Mesothelial cell of epicardium (in vitro differentiated cells): Measurements from ENCODE around the gene CCDC69. TPM values are rescaled to one million over a fixed set of nuclear protein-coding genes. Genes with fewer than 3 reads are reported as not detected.
"Not testable (repeated sequence)": the region's sequence is repeated elsewhere in the genome, so short reads cannot be mapped to it uniquely, and the experiment has no call there.

Experiments used
- DNase-seq, 2 experiments: peaks; one replicate each; pipeline ENCODE4 v3.0.0; 2021; ENCODE audit warnings: low spot score in 2 of 2; ENCODE audit not compliant: unreplicated experiment in 2 of 2
- H3K27ac Mint-ChIP-seq: 2 replicates; pipeline ENCODE4 v1.8.0; 2021; ENCODE audit warnings: mixed read lengths
- H3K27me3 Mint-ChIP-seq: 2 replicates; pipeline ENCODE4 v1.8.0; 2021; ENCODE audit warnings: low read depth, mixed read lengths
- H3K36me3 Mint-ChIP-seq: 2 replicates; pipeline ENCODE4 v1.8.0; 2021; ENCODE audit warnings: mixed read lengths
- H3K4me1 Mint-ChIP-seq: 2 replicates; pipeline ENCODE4 v1.8.0; 2021; ENCODE audit warnings: mixed read lengths
- H3K4me3 Mint-ChIP-seq: 2 replicates; pipeline ENCODE4 v1.8.0; 2021; ENCODE audit warnings: mild to moderate bottlenecking, moderate library complexity, mixed read lengths
- H3K9me3 Mint-ChIP-seq: 2 replicates; pipeline ENCODE4 v1.8.0; 2021; ENCODE audit warnings: mixed read lengths
- CTCF ChIP-seq: fragments of 200-600 bp; sonication (generic); IDR thresholded peaks from one replicate; pipeline ENCODE4 v1.5.0; 2021; ENCODE audit warnings: antibody characterized with exemption; ENCODE audit not compliant: unreplicated experiment
- total RNA-seq: library from RNA; stranded (reverse); gene quantifications from 3 replicates; pipeline ENCODE4 v1.2.1, GENCODE V29; 2021

CCDC69 gene
- total RNA-seq, 1 donor from 2014 or later = 4.8 TPM

GRCh38 chr5:151178372-151178771 is 45.5 kb downstream of the CCDC69 start:
- no peak overlapping the region for H3K4me3 Mint-ChIP-seq
- DNase-seq = no peak
- TF ChIP-seq CTCF = no peak
- H3K27ac Mint-ChIP-seq = no peak overlapping the region
- peaks cover 3% of the 10 kb centered on the region for H3K27me3 Mint-ChIP-seq
- no peaks in the 10 kb centered on the region for H3K36me3 Mint-ChIP-seq
- H3K9me3 Mint-ChIP-seq = no peaks in the 10 kb centered on the region
- H3K4me1 Mint-ChIP-seq = peaks cover 4% of the 10 kb centered on the region

DNA sequence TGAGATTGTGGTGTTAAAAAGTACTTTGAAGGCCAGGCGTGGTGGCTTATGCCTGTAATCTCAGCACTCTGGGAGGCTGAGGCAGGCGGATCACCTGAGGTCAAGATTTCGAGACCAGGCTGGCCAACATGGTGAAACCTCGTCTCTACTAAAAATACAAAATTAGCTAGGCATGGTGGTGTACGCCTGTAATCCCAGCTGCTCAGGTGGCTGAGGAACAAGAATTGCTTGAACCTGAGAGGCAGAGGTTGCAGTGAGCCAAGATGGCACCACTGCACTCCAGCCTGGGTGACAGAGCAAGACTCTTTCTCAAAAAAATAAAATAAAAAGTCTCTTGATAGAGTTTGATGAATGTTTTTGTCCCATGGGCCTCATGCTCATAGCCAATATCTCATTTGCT is 47.6 kb downstream of the CCDC69 start:
- not testable (repeated sequence) for DNase-seq, H3K36me3 Mint-ChIP-seq, H3K27me3 Mint-ChIP-seq, H3K4me3 Mint-ChIP-seq, H3K27ac Mint-ChIP-seq, H3K9me3 Mint-ChIP-seq, H3K4me1 Mint-ChIP-seq

GRCh38 chr5:151174612-151175101 is 49.2 kb downstream of the CCDC69 start:
- Mint-ChIP-seq H3K36me3 (no peaks in the 10 kb centered on the region), H3K4me1 (no peaks in the 10 kb centered on the region), H3K9me3 (no peaks in the 10 kb centered on the region), H3K27me3 (peaks cover 3% of the 10 kb centered on the region), H3K4me3 (no peak overlapping the region), H3K27ac (no peak overlapping the region)
- no peak for TF ChIP-seq CTCF
- DNase-seq = no peak

GRCh38 chr5:151173711-151174611 is 49.9 kb downstream of the CCDC69 start:
- Mint-ChIP-seq H3K27ac (no peak overlapping the region), H3K4me3 (no peak overlapping the region), H3K27me3 (peaks cover 3% of the 10 kb centered on the region), H3K4me1 (no peaks in the 10 kb centered on the region), H3K9me3 (no peaks in the 10 kb centered on the region), H3K36me3 (no peaks in the 10 kb centered on the region)
- no peak for DNase-seq
- TF ChIP-seq CTCF = no peak

GRCh38 chr5:151171529-151171928 is 52.4 kb downstream of the CCDC69 start:
- Mint-ChIP-seq H3K4me3 (no peak overlapping the region), H3K4me1 (no peaks in the 10 kb centered on the region), H3K36me3 (no peaks in the 10 kb centered on the region), H3K9me3 (no peaks in the 10 kb centered on the region), H3K27me3 (peaks cover 2% of the 10 kb centered on the region), H3K27ac (no peak overlapping the region)
- DNase-seq = no peak
- TF ChIP-seq CTCF = no peak

- H3K36me3 Mint-ChIP-seq = no peaks in the 10 kb centered on the region
- H3K9me3 Mint-ChIP-seq = no peaks in the 10 kb centered on the region
- no peaks in the 10 kb centered on the region for H3K27me3 Mint-ChIP-seq
- H3K27ac Mint-ChIP-seq = no peak overlapping the region
- H3K4me3 Mint-ChIP-seq = no peak overlapping the region
- no peak for DNase-seq
- no peak for TF ChIP-seq CTCF
- H3K4me1 Mint-ChIP-seq = peaks cover 8% of the 10 kb centered on the region
These were observed 55.1 kb downstream of the CCDC69 start for GRCh38 chr5:151168602-151169344.
